Muscle of back (tissue), 11 donors: Measurements from ENCODE around the gene FKRP. TPM values are rescaled to one million over a fixed set of nuclear protein-coding genes. Genes with fewer than 3 reads are reported as not detected.
A peak's percentile ranks its signal among the peaks of the same experiment; 100 is the strongest.

Experiments
- DNase-seq, 3 donors: peaks; one replicate each; pipeline versions ENCODE4 v3.0.0 to v3.0.0-alpha.2; 2013
- polyA plus RNA-seq, 10 donors: library from polyadenylated mRNA; unstranded; fragments of 120-200 nt; gene quantifications; one replicate each; pipeline ENCODE4 v1.2.1, GENCODE V29; 2013; ENCODE audit not compliant: insufficient read length in 10 of 10

Gene FKRP
- polyA plus RNA-seq, 10 donors, result 12.5 to 21.1 (median 16.7) TPM

DNA sequence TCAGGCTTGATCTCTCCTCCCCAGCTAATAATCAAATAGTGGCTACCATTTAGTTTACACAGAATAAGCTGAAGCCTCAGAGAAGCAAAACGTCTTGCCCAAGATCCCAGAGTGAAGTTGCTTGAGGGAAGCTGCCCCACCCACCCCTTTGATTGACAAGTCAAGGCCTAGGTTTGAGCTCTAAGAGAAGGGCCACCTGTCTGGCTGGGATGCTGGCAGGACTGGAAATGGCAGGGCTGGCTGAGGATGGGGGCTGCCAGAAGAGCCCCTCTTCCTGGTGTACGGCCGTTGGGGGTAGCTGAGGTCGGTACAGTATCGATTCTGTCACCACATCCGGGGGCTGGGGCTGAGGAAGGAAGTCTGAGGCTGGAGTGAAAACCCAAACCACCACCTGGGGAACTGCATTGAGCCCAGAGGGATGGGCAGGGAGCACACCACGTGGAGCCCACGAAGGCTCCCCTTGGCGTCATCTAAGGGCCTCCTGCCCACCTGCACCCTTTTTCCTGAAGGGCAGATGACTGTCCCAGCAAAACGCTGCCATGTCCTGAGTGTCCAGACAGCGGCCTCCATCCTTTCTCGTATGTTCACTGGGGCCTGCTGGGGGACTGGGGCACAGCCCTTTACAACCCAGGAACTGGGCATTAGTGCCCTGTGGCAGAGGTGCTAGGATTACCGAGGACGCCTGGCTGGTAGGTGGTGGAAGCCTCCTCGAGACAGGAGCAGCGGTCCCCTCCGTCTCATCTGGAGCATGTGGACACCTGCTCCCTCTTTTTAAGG, 27.5 kb upstream of the FKRP start:
- no peak for DNase-seq

DNA sequence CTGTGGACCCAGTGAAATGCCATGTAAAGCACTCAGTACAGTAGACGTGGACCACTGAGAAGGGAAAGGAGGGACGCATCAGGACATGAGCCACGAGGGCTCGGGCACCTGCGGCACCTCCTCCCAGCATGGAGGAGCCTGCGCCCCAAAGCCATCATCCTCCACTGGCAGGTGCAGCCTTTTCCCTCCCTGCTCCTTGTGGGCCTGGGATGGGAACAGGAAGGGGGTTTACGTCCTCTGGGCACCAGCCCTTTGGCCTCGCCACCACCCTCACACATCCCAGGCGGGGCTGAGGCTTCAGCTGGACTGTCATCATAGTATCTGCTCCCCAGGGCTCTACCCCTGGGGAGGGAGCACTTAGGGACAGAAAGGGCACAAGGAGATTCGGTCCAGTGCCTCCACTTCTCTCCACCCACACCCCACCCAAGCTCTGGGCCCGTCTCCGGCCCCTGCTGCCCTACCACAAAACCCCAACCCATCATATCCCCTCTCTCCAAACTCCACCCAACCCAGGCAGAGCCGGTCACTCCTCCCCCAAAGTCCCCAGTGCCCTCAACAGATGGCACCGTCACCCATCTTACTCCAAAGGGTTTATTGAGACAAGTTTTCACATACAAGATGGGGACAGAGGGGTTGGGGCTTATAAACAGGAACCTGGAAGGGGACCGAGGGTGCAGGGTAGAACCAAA, 26.8 kb upstream of the FKRP start:
- DNase-seq, result no peak

DNA sequence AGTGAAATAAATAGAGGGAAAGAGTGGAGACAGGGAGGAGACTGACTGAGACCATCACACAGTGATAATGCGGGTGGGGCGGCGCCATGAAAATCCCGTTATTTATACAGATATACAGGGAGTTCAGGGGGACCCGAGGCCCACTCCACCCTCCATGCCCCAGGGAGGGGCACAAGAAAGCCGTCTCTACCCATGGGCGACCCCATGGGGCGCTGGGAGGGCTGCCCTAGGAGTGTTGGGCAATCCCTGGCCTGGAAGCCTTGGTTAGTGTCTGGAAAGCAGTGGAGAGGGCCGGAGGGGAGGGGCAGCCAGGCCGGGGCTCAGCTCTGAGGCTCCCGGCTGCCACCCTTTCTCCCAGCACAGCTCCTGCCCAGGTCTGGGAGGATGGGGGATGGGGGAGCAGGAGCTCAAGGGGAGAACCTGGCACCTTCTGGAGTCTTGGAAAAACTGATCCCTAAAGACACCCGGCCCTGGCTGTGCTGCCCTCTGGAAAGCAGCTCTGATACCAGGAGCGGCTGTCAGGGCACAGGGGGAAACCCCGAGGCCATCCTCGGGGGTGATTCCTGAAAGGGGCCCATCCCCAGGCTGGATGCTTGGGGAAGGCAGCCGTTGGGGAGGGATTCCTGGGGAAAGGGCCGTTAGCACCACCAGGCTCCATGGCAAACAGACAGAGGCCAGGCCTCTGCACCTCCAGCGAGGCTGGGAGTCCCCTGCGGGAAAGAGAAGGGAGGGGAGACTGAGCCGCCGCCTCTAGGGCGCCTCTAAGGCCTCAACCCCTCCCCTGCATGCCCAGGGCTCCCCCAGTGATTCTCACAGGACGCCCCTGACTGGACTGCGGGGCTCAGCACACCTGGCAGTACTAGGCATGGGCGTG, 26.0 kb upstream of the FKRP start:
- no peak for DNase-seq

DNA sequence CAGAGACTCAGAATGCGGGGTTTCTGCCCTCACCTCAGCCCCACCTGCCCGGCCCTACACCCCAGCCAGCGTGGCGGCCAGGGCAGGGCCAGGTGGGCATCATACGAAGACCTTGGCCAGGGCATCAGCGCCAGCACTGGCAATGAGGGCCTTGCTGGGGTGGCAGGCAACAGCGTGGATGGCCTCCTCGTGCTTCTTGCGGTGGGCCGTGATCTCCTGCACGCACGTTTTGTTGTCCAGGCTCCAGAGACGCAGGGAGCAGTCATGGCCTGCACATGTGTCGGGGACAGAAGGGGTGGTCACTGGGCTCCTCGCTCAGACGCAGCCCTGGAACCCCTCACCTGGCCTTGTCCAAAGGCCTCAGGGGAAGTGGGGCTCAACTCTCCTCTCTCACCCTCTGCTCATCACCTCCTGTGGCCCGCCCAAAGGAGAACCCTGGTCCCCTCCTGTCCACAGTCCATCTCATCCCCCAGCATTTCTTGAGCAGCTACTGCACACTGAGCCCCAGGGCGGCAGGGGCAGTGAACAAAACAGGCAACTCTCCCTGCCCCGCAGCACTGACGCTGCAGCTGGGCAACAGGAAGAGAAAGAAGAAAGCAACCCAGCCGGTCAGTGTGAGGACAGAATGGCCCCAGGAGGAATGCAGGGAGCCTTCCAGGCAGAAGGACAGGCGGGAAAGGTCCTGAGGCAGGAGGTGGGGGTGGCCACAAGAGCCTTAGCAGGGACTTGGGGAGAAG, 25.2 kb upstream of the FKRP start:
- no peak for DNase-seq

DNA sequence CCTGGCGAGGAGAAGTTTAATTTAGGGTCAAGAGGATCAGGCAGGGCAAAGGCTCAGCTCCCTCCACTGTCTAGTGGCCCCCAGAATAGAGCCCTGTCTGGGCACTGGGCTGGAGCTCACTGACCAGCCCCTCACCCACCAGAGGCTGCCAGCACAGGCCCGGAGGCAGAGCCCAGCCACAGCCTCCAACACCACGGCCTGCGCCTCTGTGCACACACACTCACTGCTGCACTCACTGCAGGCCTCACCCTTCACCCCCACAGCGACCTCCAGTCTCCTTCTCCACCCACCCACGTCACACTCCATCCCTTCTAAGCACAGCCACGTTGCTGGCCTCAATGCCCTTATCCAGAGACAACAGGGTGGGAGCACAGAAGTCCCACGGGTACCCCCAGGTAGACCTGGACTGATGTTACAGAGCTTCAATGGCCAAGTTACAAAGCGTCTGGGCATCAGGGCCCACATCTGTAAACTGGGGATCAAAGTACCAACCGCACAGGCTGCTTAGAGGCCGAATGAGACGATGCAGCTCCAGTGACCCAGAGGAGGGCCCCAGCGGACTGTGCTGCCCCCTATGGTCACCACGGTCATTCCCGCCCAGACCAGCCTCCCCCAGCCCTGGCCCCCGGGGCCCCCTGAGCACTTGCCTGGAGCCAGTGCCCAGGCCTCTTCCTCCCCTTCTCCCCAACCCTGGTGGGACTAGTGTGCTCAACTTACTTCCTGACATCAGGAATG, 24.4 kb upstream of the FKRP start:
- DNase-seq, result no peak

DNA sequence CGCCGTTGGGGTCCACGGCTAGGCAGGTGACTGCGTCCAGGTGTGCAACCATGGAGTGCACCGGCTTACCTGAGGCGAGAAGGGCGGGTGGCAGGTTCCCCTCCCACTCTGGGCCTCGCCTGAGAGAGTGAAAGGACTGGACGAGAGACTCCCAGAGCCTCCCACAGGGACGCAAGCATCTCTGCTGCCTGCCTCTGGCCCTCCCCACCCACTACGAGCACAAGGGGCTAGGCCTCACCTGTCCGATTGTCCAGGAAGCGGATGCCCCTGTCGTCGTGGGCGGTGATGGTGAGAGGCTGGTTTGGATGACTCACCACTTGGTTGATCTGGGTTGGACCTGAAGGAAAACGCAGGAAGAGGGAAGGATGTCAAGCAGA, 23.9 kb upstream of the FKRP start:
- DNase-seq, result no peak

DNA sequence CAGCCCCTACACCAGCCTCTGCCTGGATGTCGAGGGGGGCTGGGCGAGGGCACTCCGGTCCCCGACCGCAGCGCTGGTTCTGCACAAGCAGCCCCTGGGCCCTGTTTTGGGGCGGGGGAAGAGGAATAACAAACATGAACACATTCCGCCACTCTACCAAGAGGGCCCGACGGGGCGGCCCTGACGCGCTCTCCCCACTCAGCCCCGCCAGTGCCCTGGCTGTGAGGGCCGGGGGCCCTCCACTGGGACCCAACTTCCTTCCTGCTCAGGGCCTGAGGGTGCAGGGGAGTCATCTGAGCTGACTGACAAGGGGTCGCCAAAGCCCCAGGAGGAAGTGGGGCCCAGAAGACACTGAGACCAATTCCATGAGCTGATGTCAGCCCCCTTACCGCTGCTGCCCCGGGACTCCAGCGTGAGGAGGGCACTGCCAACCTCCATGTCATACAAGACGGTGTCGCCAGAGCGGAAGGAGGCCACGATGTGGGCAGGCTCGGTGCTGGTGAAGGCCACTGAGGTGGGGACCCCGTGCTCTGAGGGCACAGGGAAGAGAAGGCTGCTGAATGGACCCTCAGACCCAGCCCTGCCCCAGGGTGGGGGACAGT, 23.3 kb upstream of the FKRP start:
- DNase-seq, result no peak

DNA sequence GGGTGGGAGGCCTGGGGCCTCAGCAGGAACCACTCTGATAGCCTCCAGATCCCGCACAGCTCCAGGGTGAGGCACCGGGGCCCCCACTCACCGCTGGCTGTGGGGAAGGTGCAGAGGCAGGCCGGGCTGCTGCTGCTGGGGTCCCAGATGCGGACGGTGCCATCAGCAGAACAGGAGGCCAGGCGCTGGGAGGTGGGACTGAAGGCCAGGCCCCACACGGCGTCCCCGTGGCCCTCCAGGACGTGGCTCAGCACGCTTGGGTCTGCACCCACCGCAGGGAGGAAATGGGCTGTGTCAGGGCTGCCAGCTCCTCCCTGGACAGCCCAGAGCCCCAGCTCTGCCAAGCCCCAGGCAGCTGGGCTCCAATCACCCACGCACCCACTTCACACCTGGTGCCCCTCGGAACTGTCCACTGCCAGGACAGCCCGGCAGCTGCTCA, 22.8 kb upstream of the FKRP start:
- DNase-seq, result no peak

DNA sequence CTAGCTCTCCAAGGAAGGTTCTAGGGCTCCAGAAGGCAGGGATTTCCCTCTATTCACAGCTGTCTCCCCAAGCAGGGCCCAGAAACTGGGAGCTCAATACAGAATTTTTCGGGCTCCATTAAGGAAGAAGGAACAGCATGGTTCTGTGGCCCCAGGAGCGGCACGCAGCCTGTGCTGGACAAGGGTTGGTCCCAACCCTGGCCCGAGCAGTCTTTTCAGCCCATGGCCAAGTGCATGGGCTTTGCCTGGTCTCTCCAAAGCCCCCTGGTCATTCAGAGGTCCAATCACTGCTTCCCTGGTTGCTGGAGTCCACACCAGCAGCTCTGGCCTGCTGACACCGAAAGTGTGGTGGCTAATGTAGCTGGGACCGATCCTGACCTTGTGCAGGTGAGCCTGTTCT, 22.4 kb upstream of the FKRP start:
- DNase-seq, result no peak

DNA sequence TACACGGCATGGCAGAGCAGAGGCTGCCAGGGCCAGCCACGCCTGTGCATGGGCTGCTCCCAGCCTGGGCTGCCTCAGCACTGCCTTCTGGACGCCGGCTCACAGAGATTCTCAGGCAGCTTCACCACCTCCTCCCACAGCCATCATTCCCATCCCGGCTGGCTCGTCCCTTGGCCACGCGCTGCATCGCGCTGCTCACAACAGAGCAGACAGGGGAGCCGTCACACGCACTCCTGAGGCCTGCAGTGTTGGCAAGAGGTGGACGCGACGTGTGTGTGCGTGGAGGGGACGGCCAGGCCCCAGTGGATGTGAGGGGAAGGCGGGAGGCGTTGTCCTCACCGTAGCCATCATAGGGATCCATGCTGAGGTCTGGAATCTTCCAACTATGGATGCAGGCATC, 21.4 kb upstream of the FKRP start:
- DNase-seq, result no peak

DNA sequence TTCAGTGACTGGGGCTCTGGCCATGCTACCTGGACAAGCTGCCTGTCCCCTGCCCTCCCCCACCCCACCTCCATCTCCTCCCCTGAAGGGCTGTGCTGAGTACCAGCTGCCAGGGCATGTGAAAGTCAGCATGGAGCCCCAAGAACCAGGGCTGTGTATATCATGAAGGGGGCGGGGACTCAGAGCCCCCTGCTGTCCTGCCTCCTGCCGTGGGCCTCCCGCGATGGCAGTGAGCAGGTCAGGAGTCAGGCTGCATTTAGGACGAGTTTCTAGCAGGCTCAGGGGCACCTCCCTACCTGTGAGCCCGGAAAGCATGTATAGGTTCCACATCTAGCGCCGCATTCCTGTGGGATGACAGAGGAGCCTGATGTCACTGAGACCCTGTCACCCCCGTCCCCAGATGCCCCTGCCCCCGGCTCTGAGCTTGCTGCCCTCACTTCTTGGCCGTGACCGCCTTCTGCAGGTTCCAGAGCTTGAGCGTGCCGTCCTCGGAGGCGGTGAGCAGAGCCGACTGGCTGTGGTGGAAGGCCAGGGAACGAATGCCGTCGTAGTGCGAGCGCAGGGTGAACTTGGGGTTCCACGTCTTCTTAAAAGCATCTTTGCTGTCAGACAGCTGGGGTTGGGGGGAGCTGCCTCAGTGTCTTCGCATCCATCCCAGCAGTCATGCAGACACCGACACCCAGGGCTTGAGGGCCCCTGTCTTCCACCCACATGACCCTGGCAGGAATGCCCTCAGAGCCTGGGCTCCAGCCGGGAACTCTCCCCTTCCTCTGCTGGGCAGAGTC, 20.6 kb upstream of the FKRP start:
- no peak for DNase-seq

DNA sequence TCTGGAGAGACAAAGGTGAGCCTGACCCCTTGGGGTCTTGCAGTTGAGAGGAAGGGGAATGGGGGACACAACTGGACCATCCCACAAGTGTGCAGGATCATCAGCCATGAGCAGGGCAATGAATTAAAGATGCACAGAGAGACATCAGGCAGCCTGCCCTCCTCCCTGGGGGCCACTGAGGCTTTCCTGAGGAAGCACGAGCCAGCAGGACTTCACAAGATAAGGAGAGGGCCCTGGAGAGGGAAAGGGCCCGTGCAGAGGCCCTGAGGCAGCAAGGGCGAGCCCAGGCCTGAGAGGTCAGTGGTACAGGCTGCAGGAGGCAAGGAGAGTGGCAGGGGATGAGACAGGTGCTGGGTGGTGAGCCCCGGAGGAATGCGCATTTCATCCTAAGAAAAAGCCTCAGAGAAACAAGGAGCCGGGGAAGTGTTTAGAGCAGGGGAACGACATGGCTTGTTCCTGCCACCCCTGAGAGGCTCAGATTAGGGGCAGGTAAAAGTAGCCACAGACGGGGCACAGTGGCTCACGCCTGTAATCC, 19.9 kb upstream of the FKRP start:
- no peak for DNase-seq

DNA sequence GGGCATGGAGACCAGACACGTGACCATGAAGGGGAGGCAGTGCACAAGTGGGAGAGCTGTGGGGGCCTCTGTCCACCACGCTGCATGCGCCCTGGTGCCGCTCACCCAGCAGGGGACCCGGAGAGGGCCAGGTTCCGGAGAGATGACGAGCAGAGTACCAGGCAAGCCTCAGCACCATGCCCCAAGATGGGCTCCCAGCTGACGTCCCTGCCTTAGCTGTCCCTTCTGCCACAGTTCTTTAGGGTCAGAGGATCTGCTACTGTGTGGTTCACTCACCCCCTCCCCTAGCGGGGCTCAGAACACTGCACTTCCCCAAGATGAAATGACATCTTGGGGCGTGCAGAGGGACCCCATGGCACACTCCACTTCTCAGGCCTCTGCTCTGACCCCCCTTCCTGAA, 19.3 kb upstream of the FKRP start:
- no peak for DNase-seq

DNA sequence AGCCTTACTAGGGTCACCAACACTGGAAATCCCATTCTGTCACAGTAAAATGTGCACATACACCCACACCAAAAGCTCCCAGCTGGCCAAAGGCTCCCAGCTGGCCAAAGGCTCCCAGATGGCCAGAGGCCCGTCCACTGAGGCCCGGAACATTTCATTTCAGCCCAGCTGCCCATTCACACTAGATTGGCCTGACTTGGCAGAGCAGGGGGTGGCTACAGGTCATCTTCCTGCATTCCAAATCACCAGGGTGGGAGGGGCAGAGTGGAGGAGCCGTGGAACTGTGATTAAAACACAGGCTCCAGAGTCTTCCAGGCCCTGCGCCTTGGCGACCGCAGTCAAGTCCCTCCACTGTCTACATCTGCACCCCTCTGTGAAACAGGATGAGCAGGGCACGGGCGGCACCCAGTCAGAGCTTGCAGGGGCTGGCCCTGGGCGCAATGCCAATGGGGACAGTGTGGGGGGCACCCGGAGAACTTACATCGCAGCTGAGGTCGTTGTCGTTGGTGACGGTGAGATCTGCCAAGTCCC, 18.8 kb upstream of the FKRP start:
- DNase-seq, result no peak

DNA sequence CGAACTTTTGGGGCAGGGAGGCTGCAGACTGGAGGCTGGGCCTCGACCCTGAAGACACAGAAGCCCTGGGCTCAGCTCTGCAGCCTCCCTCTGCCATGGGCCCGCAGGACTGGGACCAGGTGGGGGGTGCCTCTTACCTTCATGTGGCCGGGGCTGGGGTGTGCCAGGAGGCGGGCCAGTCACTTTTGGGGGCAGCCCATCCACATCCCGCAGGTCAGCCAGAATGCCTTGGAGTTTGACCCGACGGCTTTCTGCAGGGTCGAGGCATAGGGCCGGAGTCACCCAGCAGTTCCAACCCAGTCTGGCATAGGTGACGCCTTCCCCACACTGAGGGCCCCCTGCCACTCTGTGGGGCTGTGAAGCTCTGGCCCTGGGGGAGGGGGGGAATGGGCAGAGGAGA, 18.1 kb upstream of the FKRP start:
- no peak for DNase-seq

DNA sequence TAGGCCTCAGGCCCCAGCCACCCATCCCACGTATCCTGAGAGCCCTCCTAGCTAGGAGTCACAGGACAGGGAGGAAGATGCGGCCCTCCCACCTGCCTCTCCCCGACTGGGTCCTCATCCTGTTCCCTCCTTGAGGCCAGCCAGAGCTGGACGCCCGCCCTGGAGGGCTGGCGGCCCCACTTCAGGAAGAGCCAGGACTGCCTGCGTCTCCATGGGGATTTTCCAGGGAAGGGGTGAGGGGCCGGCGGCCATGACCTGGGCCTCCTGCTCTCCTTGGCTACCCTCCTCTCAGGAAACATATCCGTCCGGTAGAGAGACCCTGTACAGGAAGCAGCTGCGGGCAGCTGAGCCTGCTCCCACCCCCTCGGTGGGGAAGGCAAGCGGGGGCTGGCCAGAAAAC, 17.6 kb upstream of the FKRP start:
- DNase-seq, result peak in 1 of 3 donors; percentile 68

DNA sequence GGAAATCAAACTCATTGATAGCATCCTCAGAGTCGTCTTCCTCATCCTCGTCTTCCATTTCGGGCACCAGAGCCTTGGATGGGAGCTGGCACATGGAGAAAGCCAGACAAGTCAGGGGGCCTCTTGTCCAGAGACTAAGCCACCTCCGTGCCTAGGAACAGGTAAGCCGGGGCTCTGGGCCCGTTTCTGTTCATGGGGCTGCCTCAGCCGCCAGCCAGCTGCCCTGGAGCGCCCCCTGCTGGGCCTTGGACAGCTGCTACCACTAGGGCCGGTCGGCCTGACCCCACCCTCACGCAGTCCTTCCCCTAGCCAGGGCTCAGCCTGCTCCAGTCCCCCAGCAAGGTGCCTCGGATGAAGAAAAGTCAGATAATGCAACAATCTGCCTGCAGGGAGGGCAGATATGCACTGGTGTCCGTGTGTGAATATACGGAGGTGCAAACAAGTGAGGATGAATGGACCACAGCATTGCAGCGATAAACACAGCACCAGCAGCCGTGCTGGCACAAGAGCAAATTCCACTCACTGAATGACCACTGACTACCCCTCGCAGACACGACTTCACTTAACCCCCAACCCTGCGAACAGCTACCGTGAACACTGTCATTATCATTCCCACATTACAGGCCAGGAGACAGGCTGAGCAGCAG, 17.0 kb upstream of the FKRP start:
- peak in 2 of 3 donors; percentile 40 to 81 for DNase-seq

DNA sequence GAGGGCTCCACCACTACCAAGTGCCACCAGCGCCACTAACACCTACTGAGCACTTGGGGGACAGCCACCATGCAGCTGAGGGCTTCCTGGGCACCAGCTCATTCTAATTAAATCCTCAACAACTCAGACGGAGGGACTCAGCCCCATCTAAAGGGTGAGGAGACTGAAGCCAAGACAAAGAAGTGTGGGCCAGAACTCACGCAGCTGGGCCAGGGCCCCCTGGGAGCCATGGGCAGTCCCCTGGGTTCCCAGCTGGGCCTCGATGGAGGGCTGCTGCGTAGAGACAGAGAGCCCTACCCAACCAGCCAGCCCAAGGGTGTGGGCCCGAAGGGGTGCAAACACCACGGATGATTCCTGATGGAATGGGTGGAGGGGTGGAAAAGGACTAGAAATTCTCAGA, 16.2 kb upstream of the FKRP start:
- DNase-seq, result no peak

DNA sequence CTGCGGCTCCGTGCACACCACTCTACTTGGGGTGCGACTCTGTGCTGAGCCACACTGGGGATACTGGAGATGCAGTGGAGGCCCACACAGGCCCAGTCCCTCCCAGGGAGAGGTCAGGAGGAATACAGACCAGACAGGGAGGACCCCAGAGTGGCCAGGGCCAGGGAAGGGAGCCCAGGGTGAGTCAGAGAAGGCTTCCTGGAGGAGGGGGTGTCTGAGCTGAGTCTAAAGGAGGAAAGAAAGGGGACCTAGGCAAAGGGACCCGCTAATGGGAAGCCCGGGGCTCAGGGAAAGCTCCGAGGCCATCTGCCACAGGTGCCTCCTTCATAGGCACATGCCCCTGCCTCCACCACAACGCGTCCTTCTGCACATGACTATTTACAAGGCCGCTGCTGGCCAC, 15.7 kb upstream of the FKRP start:
- DNase-seq, result no peak
